GM12865 (cell line): ENCODE measurements around the gene IL17REL.

ENCODE experiments used
- DNase-seq: peaks from one replicate; pipeline ENCODE4 v3.0.0; 2010; ENCODE audit warnings: low read depth
- H3K4me3 ChIP-seq: 2 replicates; pipeline ENCODE4 v1.5.1; 2011; ENCODE audit warnings: mild to moderate bottlenecking, low read depth, low read length, control low read depth
- CTCF ChIP-seq: IDR thresholded peaks from 2 replicates; pipeline ENCODE4 v1.5.1; 2011; ENCODE audit warnings: low read length, control low read depth, low read depth, inconsistent platforms; ENCODE audit not compliant: insufficient read depth; ENCODE audit errors: missing control alignments

The IL17REL gene

GRCh38 chr22:50007057-50007511 is 5.5 kb downstream of the IL17REL start:
- TF ChIP-seq CTCF: no peak
- DNase-seq: no peak
- no peak overlapping the region for H3K4me3 ChIP-seq

GRCh38 chr22:50004918-50005317 is 7.6 kb downstream of the IL17REL start:
- no peak overlapping the region for H3K4me3 ChIP-seq
- no peak for TF ChIP-seq CTCF
- DNase-seq: no peak

- H3K4me3 ChIP-seq: no peak overlapping the region
- TF ChIP-seq CTCF: no peak
- DNase-seq: no peak
These were observed 9.8 kb downstream of the IL17REL start for GRCh38 chr22:50002791-50003190.

- no peak overlapping the region for H3K4me3 ChIP-seq
- no peak for TF ChIP-seq CTCF
- DNase-seq: no peak
These were observed 11.0 kb downstream of the IL17REL start for GRCh38 chr22:50001388-50002231.

GRCh38 chr22:50000587-50001387 is 11.8 kb downstream of the IL17REL start:
- TF ChIP-seq CTCF: no peak
- no peak overlapping the region for H3K4me3 ChIP-seq
- no peak for DNase-seq

- no peak for TF ChIP-seq CTCF
- no peak for DNase-seq
- no peak overlapping the region for H3K4me3 ChIP-seq
These were observed 12.5 kb downstream of the IL17REL start for GRCh38 chr22:49999946-50000586.
